Adrenal gland (tissue), 12 donors: ENCODE data around the gene TYMP. TPM values are rescaled to one million over a fixed set of nuclear protein-coding genes. Genes with fewer than 3 reads are reported as not detected.

Source experiments
- DNase-seq, 7 donors: peaks; one replicate each; pipeline ENCODE4 v3.0.0-alpha.2; 2019 to 2020
- H3K27ac ChIP-seq, 5 donors: fragments of 200-600 bp; sonication (generic) in 4 of 5; 1 replicate in 3 of 5; 2 replicates in 2 of 5; pipeline versions ENCODE4 v1.5.1 to v1.8.0; 2016 to 2020; ENCODE audit warnings: mild to moderate bottlenecking in 1 of 5
- H3K27me3 ChIP-seq: fragments of 200-600 bp; 2 replicates; pipeline ENCODE4 v1.8.0; 2021
- H3K36me3 ChIP-seq, 2 donors: fragments of 200-600 bp; replicated peaks in 1 of 2; 1 replicate in 1 of 2; 2 replicates in 1 of 2; pipeline versions ENCODE4 v1.5.1 to v1.8.0; 2018 to 2022
- H3K4me1 ChIP-seq, 2 donors: fragments of 200-600 bp; replicated peaks in 1 of 2; 1 replicate in 1 of 2; 2 replicates in 1 of 2; pipeline versions ENCODE4 v1.5.1 to v1.8.0; 2018 to 2021
- H3K4me3 ChIP-seq, 4 donors: fragments of 200-600 bp; sonication (generic) in 3 of 4; one replicate each; pipeline ENCODE4 v1.5.1; 2016 to 2018
- H3K9me3 ChIP-seq, 3 donors: fragments of 200-600 bp; sonication (generic) in 1 of 3; replicated peaks in 1 of 3; 1 replicate in 2 of 3; 2 replicates in 1 of 3; pipeline versions ENCODE4 v1.5.1 to v1.8.0; 2016 to 2021
- CTCF ChIP-seq, 6 experiments: fragments of 450-650 bp in 4 of 6; fragments of 200-600 bp in 2 of 6; sonication (generic) in 1 of 6; IDR thresholded peaks; 1 replicate in 5 of 6; 2 replicates in 1 of 6; pipeline versions ENCODE4 v1.5.1 to v1.8.0; 2016 to 2021; ENCODE audit warnings: antibody characterized with exemption in 6 of 6, mild to moderate bottlenecking in 2 of 6, moderate library complexity in 1 of 6
- POLR2A ChIP-seq, 2 donors: fragments of 450-650 bp; IDR thresholded peaks; one replicate each; pipeline ENCODE4 v1.6.1; 2017; ENCODE audit warnings: antibody characterized with exemption in 2 of 2, mild to moderate bottlenecking in 2 of 2, moderate library complexity in 1 of 2
- WGBS, 4 donors: extraction: QIAGEN DNeasy Blood & Tissue Kit in 2 of 4; methylation state at CpG; one replicate each; pipeline versions ENCODE4 v1.1.5 to v1.1.7; 2013 to 2017; 5-methylcytosine and 5-hydroxymethylcytosine counted together
- intact Hi-C, 2 donors: fragments of 100-400 bp; cut with DNase I; formaldehyde crosslinking; loops; one replicate each; pipeline versions ENCODE4 v1.14.1 to v1.15.0; 2022 to 2023
- polyA plus RNA-seq, 3 donors: library from polyadenylated mRNA; stranded (reverse); fragments of 200-250 nt in 2 of 3; fragments of 350-450 nt in 1 of 3; fragmentation: Illumina TruSeq in 1 of 3; extraction: RNeasy Lipid Tissue Mini Kit (QIAGEN cat#74804) in 1 of 3; gene quantifications; one replicate each; pipeline ENCODE4 v1.2.3, GENCODE V29; 2013 to 2014
- total RNA-seq, 9 donors: library from RNA; depleted of rRNA in 4 of 9; stranded (reverse); fragments of >200 nt in 4 of 9; fragments of 120-200 nt in 1 of 9; fragmentation: NEBNext Ultra II Directional in 1 of 9; extraction: Animal tissue kit (Norgen Biotek cat#: 25700) in 1 of 9; gene quantifications; one replicate each; pipeline versions ENCODE4 v1.1.0 to v1.2.4, GENCODE V29; 2013 to 2023
- donor health status: healthy with polysubstance abuse.
- donor health status: Bipolar disorder and iron deficiency.
- donor health status: DM: yes; HTN: yes; CAD: no.
- donor health status: DM: no; HTN: no; CAD: no.
- donor health status: DM: no; HTN: no; CAD: no.
- donor health status: DM: yes; HTN: yes; CAD: no.

TYMP gene
- total and polyA plus RNA-seq, 12 donors, result 1.9 to 152 (median 64.5) TPM

- H3K27me3 ChIP-seq, result peaks cover 24% of the 10 kb centered on the region
- H3K36me3 ChIP-seq, result no peaks in the 10 kb centered on the region
- TF ChIP-seq POLR2A (IDR thresholded peaks at IDR 0.05) (no peak), CTCF (IDR thresholded peaks at IDR 0.05) (no peak)
- H3K4me3 ChIP-seq, result no peak overlapping the region
- intact Hi-C loops, result no loop called here
- no peaks in the 10 kb centered on the region for H3K9me3 ChIP-seq
- no peak for DNase-seq
- no peak overlapping the region for H3K27ac ChIP-seq
- 94 to 99% (median 95%) methylated on average over 9 to 11 of the region's 11 CpGs for WGBS, 4 donors
- H3K4me1 ChIP-seq, result no peaks in the 10 kb centered on the region
Observed at GRCh38 chr22:50551160-50551752, 21.4 kb upstream of the TYMP start.

- Histone ChIP-seq H3K9me3 (no peaks in the 10 kb centered on the region), H3K4me3 (no peak overlapping the region), H3K4me1 (no peaks in the 10 kb centered on the region), H3K36me3 (no peaks in the 10 kb centered on the region), H3K27ac (no peak overlapping the region), H3K27me3 (peaks cover 26% of the 10 kb centered on the region)
- TF ChIP-seq CTCF (IDR thresholded peaks at IDR 0.05) (no peak), POLR2A (IDR thresholded peaks at IDR 0.05) (no peak)
- DNase-seq, result no peak
- intact Hi-C loops, result no loop called here
- 84 to 91% (median 86%) methylated on average over 7 to 8 of the region's 8 CpGs for WGBS, 4 donors
Observed at GRCh38 chr22:50550395-50550794, 20.6 kb upstream of the TYMP start.

GRCh38 chr22:50548921-50549790 is 19.3 kb upstream of the TYMP start:
- no peak for DNase-seq
- H3K27me3 ChIP-seq, result peaks cover 26% of the 10 kb centered on the region
- no peaks in the 10 kb centered on the region for H3K36me3 ChIP-seq
- H3K9me3 ChIP-seq, result no peaks in the 10 kb centered on the region
- peaks cover 0 to 4% of the 10 kb centered on the region in 2 donors for H3K4me1 ChIP-seq
- no peak overlapping the region for H3K27ac ChIP-seq
- intact Hi-C loops, result no loop called here
- H3K4me3 ChIP-seq, result peak overlapping the region in 1 of 4 donors; percentile 23
- WGBS, 4 donors, result 74 to 86% (median 79%) methylated on average over 16 to 68 of the region's 68 CpGs
- no peak for TF ChIP-seq POLR2A (IDR thresholded peaks at IDR 0.05)
- TF ChIP-seq CTCF (IDR thresholded peaks at IDR 0.05), result no peak

GRCh38 chr22:50548040-50548920 is 18.5 kb upstream of the TYMP start:
- Histone ChIP-seq H3K9me3 (no peaks in the 10 kb centered on the region), H3K36me3 (no peaks in the 10 kb centered on the region), H3K27ac (no peak overlapping the region), H3K4me3 (peak overlapping the region in 1 of 4 donors; percentile 23), H3K4me1 (peaks cover 0 to 12% of the 10 kb centered on the region in 2 donors), H3K27me3 (peaks cover 26% of the 10 kb centered on the region)
- 37 to 50% (median 41%) methylated on average over 10 to 56 of the region's 56 CpGs for WGBS, 4 donors
- DNase-seq, result no peak
- intact Hi-C loops, result no loop called here
- TF ChIP-seq POLR2A (IDR thresholded peaks at IDR 0.05) (no peak), CTCF (IDR thresholded peaks at IDR 0.05) (no peak)
